Tibial nerve (tissue), 4 donors: ENCODE measurements around the gene TMEM253. TPM values are rescaled to one million over a fixed set of nuclear protein-coding genes. Genes with fewer than 3 reads are reported as not detected.

Experiments
- DNase-seq, 2 donors: peaks; one replicate each; pipeline ENCODE4 v3.0.0-alpha.2; 2019; ENCODE audit warnings: low spot score in 2 of 2
- H3K27ac ChIP-seq, 4 donors: fragments of 200-600 bp; sonication (generic) in 3 of 4; one replicate each; pipeline ENCODE4 v1.5.1; 2017 to 2019; ENCODE audit warnings: mild to moderate bottlenecking in 1 of 4
- H3K27me3 ChIP-seq, 2 donors: fragments of 200-600 bp; sonication (generic) in 1 of 2; one replicate each; pipeline versions ENCODE4 v1.5.1 to v1.6.0; 2017 to 2019
- H3K36me3 ChIP-seq, 3 donors: fragments of 200-600 bp; sonication (generic); one replicate each; pipeline ENCODE4 v1.5.1; 2018 to 2019
- H3K4me1 ChIP-seq, 4 donors: fragments of 200-600 bp; sonication (generic) in 3 of 4; one replicate each; pipeline ENCODE4 v1.5.1; 2017 to 2019
- H3K4me3 ChIP-seq, 4 donors: fragments of 200-600 bp; sonication (generic) in 3 of 4; one replicate each; pipeline ENCODE4 v1.5.1; 2017 to 2019; ENCODE audit warnings: mild to moderate bottlenecking in 1 of 4, moderate library complexity in 1 of 4
- H3K9me3 ChIP-seq, 4 donors: fragments of 200-600 bp; sonication (generic) in 3 of 4; one replicate each; pipeline ENCODE4 v1.5.1; 2017 to 2019
- CTCF ChIP-seq, 5 experiments: fragments of 200-600 bp in 3 of 5; fragments of 450-650 bp in 2 of 5; sonication (generic) in 3 of 5; IDR thresholded peaks; one replicate each; pipeline ENCODE4 v1.5.1; 2016 to 2019; ENCODE audit warnings: antibody characterized with exemption in 5 of 5, mild to moderate bottlenecking in 3 of 5, moderate library complexity in 2 of 5
- EP300 ChIP-seq, 2 donors: sonication (generic); formaldehyde crosslinking; IDR thresholded peaks; one replicate each; pipeline ENCODE4 v1.6.1; 2017; ENCODE audit warnings: antibody characterized with exemption in 2 of 2, mild to moderate bottlenecking in 1 of 2
- POLR2A ChIP-seq, 2 donors: fragments of 450-650 bp; IDR thresholded peaks; one replicate each; pipeline ENCODE4 v1.6.1; 2017; ENCODE audit warnings: antibody characterized with exemption in 2 of 2, mild to moderate bottlenecking in 2 of 2, moderate library complexity in 2 of 2
- WGBS, 2 donors: methylation state at CpG; one replicate each; pipeline ENCODE4 v1.1.5; 2018; 5-methylcytosine and 5-hydroxymethylcytosine counted together
- total RNA-seq, 4 donors: library from RNA; depleted of rRNA; stranded (reverse); fragments of >200 nt; gene quantifications; one replicate each; pipeline ENCODE4 v1.1.0, GENCODE V29; 2016

Gene TMEM253
- total RNA-seq, 4 donors from 2014 or later, result 0.44 to 0.63 TPM; not detected in 2

GRCh38 chr14:21078287-21078686 is 22.6 kb upstream of the TMEM253 start:
- H3K9me3 ChIP-seq, result no peaks in the 10 kb centered on the region
- no peaks in the 10 kb centered on the region for H3K27me3 ChIP-seq
- DNase-seq, result no peak
- peak overlapping the region in 2 of 4 donors; percentile 16 to 46 for H3K27ac ChIP-seq
- TF ChIP-seq POLR2A (IDR thresholded peaks at IDR 0.05) (no peak), CTCF (IDR thresholded peaks at IDR 0.05) (no peak), EP300 (IDR thresholded peaks at IDR 0.05) (no peak)
- H3K4me3 ChIP-seq, result no peak overlapping the region
- H3K4me1 ChIP-seq, result peaks cover 0 to 27% (median 7%) of the 10 kb centered on the region in 4 donors
- WGBS, 2 donors, result 75 to 77% methylated on average over 5 of the region's 5 CpGs
- H3K36me3 ChIP-seq, result peaks cover 4 to 93% (median 12%) of the 10 kb centered on the region in 3 donors

- Histone ChIP-seq H3K4me1 (peaks cover 0 to 23% (median 6%) of the 10 kb centered on the region in 4 donors), H3K9me3 (no peaks in the 10 kb centered on the region), H3K4me3 (no peak overlapping the region), H3K27me3 (no peaks in the 10 kb centered on the region), H3K36me3 (peaks cover 4 to 98% (median 12%) of the 10 kb centered on the region in 3 donors), H3K27ac (peak overlapping the region in 2 of 4 donors; percentile 26 to 46)
- WGBS, 2 donors, result 72 to 73% methylated on average over 8 to 10 of the region's 10 CpGs
- TF ChIP-seq POLR2A (IDR thresholded peaks at IDR 0.05) (no peak), CTCF (IDR thresholded peaks at IDR 0.05) (no peak), EP300 (IDR thresholded peaks at IDR 0.05) (no peak)
- DNase-seq, result no peak
Observed at GRCh38 chr14:21078726-21079125, 22.1 kb upstream of the TMEM253 start.

GRCh38 chr14:21081521-21082142 is 19.2 kb upstream of the TMEM253 start:
- TF ChIP-seq EP300 (IDR thresholded peaks at IDR 0.05) (no peak), POLR2A (IDR thresholded peaks at IDR 0.05) (no peak), CTCF (IDR thresholded peaks at IDR 0.05) (no peak)
- no peak for DNase-seq
- Histone ChIP-seq H3K27ac (peak overlapping the region in 1 of 4 donors; percentile 56), H3K4me1 (peaks cover 0 to 3% (median 0%) of the 10 kb centered on the region in 4 donors), H3K4me3 (no peak overlapping the region), H3K27me3 (no peaks in the 10 kb centered on the region), H3K9me3 (no peaks in the 10 kb centered on the region), H3K36me3 (peaks cover 4 to 96% (median 18%) of the 10 kb centered on the region in 3 donors)
- WGBS, 2 donors, result 76 to 84% methylated on average over 8 to 15 of the region's 30 CpGs

GRCh38 chr14:21083565-21084325 is 17.1 kb upstream of the TMEM253 start:
- peaks cover 0 to 11% (median 4%) of the 10 kb centered on the region in 4 donors for H3K4me1 ChIP-seq
- no peaks in the 10 kb centered on the region for H3K27me3 ChIP-seq
- peak overlapping the region in 1 of 4 donors; percentile 32 for H3K27ac ChIP-seq
- no peak overlapping the region for H3K4me3 ChIP-seq
- 71 to 81% methylated on average over 10 to 11 of the region's 11 CpGs for WGBS, 2 donors
- H3K9me3 ChIP-seq, result no peaks in the 10 kb centered on the region
- TF ChIP-seq POLR2A (IDR thresholded peaks at IDR 0.05) (no peak), EP300 (IDR thresholded peaks at IDR 0.05) (no peak), CTCF (IDR thresholded peaks at IDR 0.05) (no peak)
- H3K36me3 ChIP-seq, result peaks cover 4 to 98% (median 18%) of the 10 kb centered on the region in 3 donors
- DNase-seq, result no peak

- TF ChIP-seq CTCF (IDR thresholded peaks at IDR 0.05) (no peak), EP300 (IDR thresholded peaks at IDR 0.05) (no peak), POLR2A (IDR thresholded peaks at IDR 0.05) (no peak)
- 77 to 80% methylated on average over 2 of the region's 2 CpGs for WGBS, 2 donors
- H3K4me3 ChIP-seq, result no peak overlapping the region
- no peaks in the 10 kb centered on the region for H3K27me3 ChIP-seq
- H3K4me1 ChIP-seq, result peaks cover 0 to 14% (median 4%) of the 10 kb centered on the region in 4 donors
- H3K27ac ChIP-seq, result peak overlapping the region in 1 of 4 donors; percentile 2
- H3K9me3 ChIP-seq, result no peaks in the 10 kb centered on the region
- DNase-seq, result no peak
- H3K36me3 ChIP-seq, result peaks cover 4 to 98% (median 18%) of the 10 kb centered on the region in 3 donors
Observed at GRCh38 chr14:21084396-21084795, 16.5 kb upstream of the TMEM253 start.
